GM21576 (cell line): Measurements from ENCODE around the gene PLA2G5.
"Not testable (repeated sequence)": the region's sequence is repeated elsewhere in the genome, so short reads cannot be mapped to it uniquely, and the experiment has no call there.

ENCODE experiments used
- ATAC-seq: cut with Tn5 transposase; IDR thresholded peaks from one replicate; pipeline ENCODE4 v1.9.1; 2021; ENCODE audit warnings: mild to moderate bottlenecking, moderate library complexity; ENCODE audit not compliant: unreplicated experiment

Gene PLA2G5

GRCh38 chr1:20115479-20115878 lies 45.5 kb downstream of the PLA2G5 start:
- ATAC-seq, result no peak

GRCh38 chr1:20115916-20116315 lies 45.9 kb downstream of the PLA2G5 start:
- ATAC-seq, result no peak

DNA sequence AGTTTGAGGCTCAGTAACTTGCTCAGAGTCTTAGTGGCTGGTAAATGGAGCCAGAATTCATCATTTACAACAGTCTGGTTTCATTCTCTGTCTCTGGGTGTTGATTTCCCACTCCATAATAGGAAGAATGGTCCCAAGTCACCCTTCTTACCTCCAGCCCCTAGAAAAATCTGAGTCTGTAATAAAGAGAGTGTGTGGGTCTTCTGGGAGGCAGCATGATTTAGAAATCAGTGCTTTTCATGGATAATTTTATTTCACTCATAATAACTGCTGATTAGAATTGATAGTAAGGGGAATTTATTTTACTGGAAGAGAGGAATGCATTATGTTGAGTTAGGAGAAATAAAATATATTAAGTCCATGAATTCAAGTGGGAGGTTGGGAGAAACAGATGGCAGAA lies 47.2 kb downstream of the PLA2G5 start:
- ATAC-seq, result no peak

DNA sequence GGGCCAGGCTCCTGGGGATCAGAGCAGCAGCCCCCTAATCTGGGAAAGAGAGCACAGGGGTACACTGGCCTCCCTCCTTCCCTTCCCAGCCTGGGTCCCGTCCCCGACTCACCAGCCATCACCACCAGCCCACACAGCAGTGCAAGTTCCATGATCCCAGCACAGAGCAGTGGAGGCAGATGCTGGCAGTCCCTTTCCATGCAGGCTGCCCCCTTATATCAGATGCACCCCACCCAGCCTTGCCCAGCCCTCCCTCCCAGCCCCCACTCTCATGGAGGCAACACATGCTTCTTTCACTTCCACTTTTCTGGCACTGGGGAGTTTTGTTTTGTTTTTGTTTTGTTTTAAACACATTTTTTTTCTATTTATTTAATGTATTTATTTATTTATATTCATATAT lies 49.4 kb downstream of the PLA2G5 start, which contains the start of gene PLA2G2D:
Gene PLA2G2D, minus strand, starts transcription at position 190 of the 400 bp plus-strand sequence. Its CDS starts 38 bp downstream, at position 152.
- ATAC-seq, result no peak

- ATAC-seq, result no peak
These were observed 50.8 kb downstream of the PLA2G5 start for GRCh38 chr1:20120796-20121195.

GRCh38 chr1:20123722-20124455 lies 53.9 kb downstream of the PLA2G5 start:
- no peak for ATAC-seq

- no peak for ATAC-seq
These were observed 54.6 kb downstream of the PLA2G5 start for GRCh38 chr1:20124456-20125057.

GRCh38 chr1:20125100-20125499 lies 55.1 kb downstream of the PLA2G5 start:
- no peak for ATAC-seq

DNA sequence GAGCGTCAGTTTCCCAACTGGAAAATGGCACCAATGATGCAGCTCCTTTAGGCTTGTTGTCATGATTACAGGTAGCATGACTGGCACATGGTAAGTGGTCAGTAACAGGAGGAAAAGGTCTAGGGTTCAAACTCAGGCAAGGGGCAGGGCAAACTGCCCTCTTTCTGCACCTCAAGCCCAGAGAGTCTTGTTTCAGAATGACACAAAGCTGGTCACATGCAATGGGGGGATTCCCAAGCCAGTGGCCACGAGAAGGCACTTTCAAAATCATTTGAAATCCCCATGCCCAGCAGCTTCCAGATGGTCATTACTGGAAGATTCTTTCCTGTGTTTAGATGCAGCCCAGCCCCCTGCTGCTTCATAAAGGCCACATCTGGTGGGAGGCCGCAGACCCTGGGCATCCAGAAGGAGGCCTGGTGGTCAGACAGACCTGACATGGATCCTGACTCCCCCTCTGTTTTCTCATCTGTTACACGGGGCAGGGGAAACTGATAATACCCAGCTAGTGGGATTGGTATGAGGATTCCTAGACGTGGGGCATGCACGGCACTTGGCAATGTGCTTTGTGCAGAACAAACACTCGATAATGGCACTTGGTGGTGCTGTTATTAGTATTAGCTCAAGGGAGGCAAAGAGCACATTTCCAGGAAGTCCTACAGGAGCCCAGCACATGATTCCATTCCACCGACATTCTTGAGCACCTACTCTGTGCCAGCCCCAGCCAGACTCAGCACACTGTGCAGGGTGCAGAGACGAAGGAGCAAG lies 56.2 kb downstream of the PLA2G5 start:
- ATAC-seq, result no peak

GRCh38 chr1:20126806-20127440 lies 56.9 kb downstream of the PLA2G5 start:
- ATAC-seq, result no peak

- ATAC-seq, result not testable (repeated sequence)
These were observed 60.5 kb downstream of the PLA2G5 start for GRCh38 chr1:20130518-20130917.

DNA sequence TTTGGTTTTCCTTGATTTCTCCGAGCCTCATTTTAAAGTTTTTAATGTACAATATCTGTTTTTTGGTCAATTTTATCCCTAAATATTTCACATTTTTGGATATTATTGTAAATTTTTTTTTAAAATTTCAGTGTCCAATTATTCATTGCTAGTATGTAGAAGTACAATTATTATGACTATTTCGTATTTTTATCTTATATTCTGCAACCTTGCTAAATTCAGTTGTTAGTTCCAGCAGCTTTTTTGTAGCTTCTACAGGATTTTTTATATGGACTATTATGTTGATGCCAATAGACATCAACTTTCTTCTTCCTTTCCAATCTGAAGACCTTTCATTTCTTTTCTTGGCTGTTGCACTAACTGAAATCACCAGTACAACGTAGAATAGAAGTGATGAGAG lies 65.0 kb downstream of the PLA2G5 start:
- ATAC-seq, result no peak

DNA sequence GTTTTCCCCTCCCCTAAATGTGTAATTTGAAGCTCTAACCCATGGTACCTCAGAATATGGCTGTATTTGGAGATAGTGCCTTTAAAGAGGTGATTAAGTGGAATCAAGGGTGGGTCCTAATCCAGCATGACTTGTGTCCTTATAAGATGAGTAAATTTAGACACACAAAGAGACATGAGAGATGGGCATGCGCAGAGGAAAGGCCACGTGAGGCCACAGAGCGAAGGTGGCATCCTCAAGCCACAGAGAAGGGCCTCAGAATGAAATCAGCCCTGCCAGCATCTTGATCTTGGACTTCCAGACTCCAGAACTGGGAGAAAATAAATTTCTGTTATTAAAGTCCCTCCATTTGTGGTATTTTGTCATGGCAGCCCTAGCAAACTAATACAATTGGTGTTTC lies 66.3 kb downstream of the PLA2G5 start:
- ATAC-seq, result no peak

- no peak for ATAC-seq
These were observed 67.1 kb downstream of the PLA2G5 start for GRCh38 chr1:20137055-20137454.

GRCh38 chr1:20137604-20138003 lies 67.6 kb downstream of the PLA2G5 start:
- ATAC-seq, result no peak

GRCh38 chr1:20138346-20138745 lies 68.4 kb downstream of the PLA2G5 start:
- no peak for ATAC-seq

DNA sequence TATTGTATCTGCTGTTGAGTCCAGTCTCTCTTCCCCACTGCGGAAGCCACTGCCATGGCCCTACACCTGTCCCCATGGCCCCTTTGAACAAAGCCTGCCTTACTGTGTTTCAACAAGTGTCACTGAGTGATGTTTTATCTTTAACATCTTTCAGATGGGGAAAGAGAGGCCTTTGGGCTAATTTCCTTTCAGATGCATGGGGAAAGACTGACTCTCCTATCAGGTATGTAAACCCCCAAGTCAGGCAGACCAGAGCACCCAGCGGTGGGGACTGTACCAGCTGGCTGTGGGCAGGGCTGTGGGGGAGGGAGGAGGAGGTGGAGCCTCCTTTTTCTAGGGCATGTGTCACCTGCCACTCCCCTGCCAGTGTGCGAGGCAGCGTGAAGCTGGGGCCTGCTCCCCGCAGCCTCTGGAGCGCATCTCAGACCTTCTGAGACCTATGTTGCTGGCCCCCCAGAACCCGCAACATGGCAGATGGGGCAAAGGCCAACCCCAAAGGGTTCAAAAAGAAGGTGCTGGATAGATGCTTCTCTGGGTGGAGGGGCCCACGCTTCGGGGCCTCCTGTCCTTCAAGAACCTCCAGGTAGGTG lies 69.1 kb downstream of the PLA2G5 start, which contains the start of gene PLA2G2F:
Gene PLA2G2F, plus strand, starts transcription at position 363 of the 590 bp plus-strand sequence. Its CDS starts 105 bp downstream, at position 468.
- ATAC-seq, result no peak

GRCh38 chr1:20139776-20140612 lies 70.0 kb downstream of the PLA2G5 start:
- no peak for ATAC-seq

- ATAC-seq, result no peak
These were observed 71.0 kb downstream of the PLA2G5 start for GRCh38 chr1:20141001-20141400.

DNA sequence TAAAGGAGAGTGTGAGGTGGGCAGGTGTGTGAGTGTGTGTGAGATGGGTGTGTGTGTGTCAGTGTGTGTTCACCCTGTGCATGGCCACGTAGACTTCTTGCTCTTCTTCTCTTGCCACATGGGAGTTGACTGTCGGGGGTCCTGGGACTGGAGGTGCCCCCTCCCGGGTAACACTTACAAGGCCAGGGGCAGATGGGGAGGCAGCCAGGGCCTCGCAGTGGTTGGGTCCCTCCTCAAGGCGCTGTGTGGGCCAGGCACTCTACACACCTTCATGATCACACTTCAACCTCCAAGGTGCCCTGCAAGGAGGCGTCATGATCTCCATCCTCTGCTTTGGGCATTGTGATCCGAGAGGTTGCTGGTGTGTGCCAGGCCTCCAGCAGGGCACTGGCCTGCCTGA lies 71.5 kb downstream of the PLA2G5 start:
- no peak for ATAC-seq
